HepG2 (cell line): ENCODE measurements around the gene RNF149. TPM values are rescaled to one million over a fixed set of nuclear protein-coding genes. Genes with fewer than 3 reads are reported as not detected.

Experiments
- GABPA ChIP-seq, 2 experiments: IDR thresholded peaks; 2 replicates each; pipeline ENCODE4 v1.6.1; 2011 to 2016; ENCODE audit warnings: low read depth in 2 of 2, low read length in 1 of 2, missing biosample characterization in 1 of 2, missing genetic modification characterization in 1 of 2
- IRX3 ChIP-seq: sonication (generic); formaldehyde crosslinking; IDR thresholded peaks from 2 replicates; pipeline ENCODE4 v1.8.1; 2023; ENCODE audit warnings: mild to moderate bottlenecking, low read depth, missing genetic modification reagents, borderline replicate concordance
- KDM4B ChIP-seq: sonication (generic); formaldehyde crosslinking; IDR thresholded peaks from 2 replicates; pipeline ENCODE4 v1.4.0; 2020; ENCODE audit warnings: missing genetic modification reagents
- MIXL1 ChIP-seq: IDR thresholded peaks from 2 replicates; pipeline ENCODE4 v1.6.1; 2016
- PAWR ChIP-seq: sonication (generic); formaldehyde crosslinking; IDR thresholded peaks from 2 replicates; pipeline ENCODE4 v1.4.0; 2020; ENCODE audit warnings: missing genetic modification reagents, mild to moderate bottlenecking, borderline replicate concordance
- RARA ChIP-seq: IDR thresholded peaks from 2 replicates; pipeline ENCODE4 v1.6.1; 2016; ENCODE audit warnings: missing genetic modification reagents, missing compliant biosample characterization
- TEAD3 ChIP-seq: optimal IDR thresholded peaks from 2 replicates; pipeline ENCODE3; 2016; ENCODE audit warnings: borderline replicate concordance
- TGIF2 ChIP-seq: IDR thresholded peaks from 2 replicates; pipeline ENCODE4 v1.6.1; 2016; ENCODE audit warnings: control low read depth, missing compliant biosample characterization
- TMF1 ChIP-seq: sonication (generic); formaldehyde crosslinking; IDR thresholded peaks from 2 replicates; pipeline ENCODE4 v1.8.1; 2022; ENCODE audit warnings: low read depth, missing genetic modification reagents
- ZNF12 ChIP-seq: sonication (generic); formaldehyde crosslinking; IDR thresholded peaks from 2 replicates; pipeline ENCODE4 v1.5.0; 2020; ENCODE audit warnings: missing genetic modification reagents
- ZNF501 ChIP-seq: sonication (generic); formaldehyde crosslinking; IDR thresholded peaks from 2 replicates; pipeline ENCODE4 v1.5.1; 2020; ENCODE audit warnings: mild to moderate bottlenecking, moderate library complexity, missing genetic modification reagents
- polyA plus RNA-seq, 8 experiments: library from polyadenylated mRNA; depleted of rRNA in 3 of 8; stranded (reverse) in 7 of 8; unstranded in 1 of 8; fragments of >200 nt; fragmentation: Illumina TruSeq in 4 of 8; extraction: Trizol in 4 of 8; gene quantifications; 2 replicates each; pipeline versions ENCODE4 v1.2.1 to v1.2.3, GENCODE V29; 2011 to 2016; ENCODE audit warnings: low read depth in 4 of 8, missing spikeins in 1 of 8, mixed read lengths in 1 of 8; ENCODE audit not compliant: insufficient read depth in 1 of 8
- total RNA-seq, 5 experiments: library from RNA; depleted of rRNA; stranded (reverse); fragments of >200 nt; fragmentation: Illumina TruSeq; extraction: Trizol; gene quantifications; 2 replicates each; pipeline ENCODE4 v1.2.3, GENCODE V29; 2016; ENCODE audit warnings: low read depth in 1 of 5
- TF ChIP-seq, protein P1 (sequence below): IDR thresholded peaks from 2 replicates; pipeline ENCODE4 v1.6.1; 2016; ENCODE audit warnings: low read depth, control low read depth
- TF ChIP-seq, protein P2 (sequence below): sonication (generic); IDR thresholded peaks from 2 replicates; pipeline ENCODE4 v1.6.1; 2016; ENCODE audit warnings: low read depth, borderline replicate concordance
- TF ChIP-seq, protein P3 (sequence below): IDR thresholded peaks from 2 replicates; pipeline ENCODE4 v1.4.0; 2020; ENCODE audit warnings: mild to moderate bottlenecking, missing genetic modification reagents
- TF ChIP-seq, protein P4 (sequence below): sonication (generic); formaldehyde crosslinking; IDR thresholded peaks from 2 replicates; pipeline ENCODE4 v1.4.0; 2020; ENCODE audit warnings: mild to moderate bottlenecking, low read depth, missing genetic modification reagents

Gene RNF149
- total and polyA plus RNA-seq, 2 of the 13 experiments (the other 11 are each of a cell fraction or from before 2014, with no cell fraction given): 87.6 to 109 TPM

DNA sequence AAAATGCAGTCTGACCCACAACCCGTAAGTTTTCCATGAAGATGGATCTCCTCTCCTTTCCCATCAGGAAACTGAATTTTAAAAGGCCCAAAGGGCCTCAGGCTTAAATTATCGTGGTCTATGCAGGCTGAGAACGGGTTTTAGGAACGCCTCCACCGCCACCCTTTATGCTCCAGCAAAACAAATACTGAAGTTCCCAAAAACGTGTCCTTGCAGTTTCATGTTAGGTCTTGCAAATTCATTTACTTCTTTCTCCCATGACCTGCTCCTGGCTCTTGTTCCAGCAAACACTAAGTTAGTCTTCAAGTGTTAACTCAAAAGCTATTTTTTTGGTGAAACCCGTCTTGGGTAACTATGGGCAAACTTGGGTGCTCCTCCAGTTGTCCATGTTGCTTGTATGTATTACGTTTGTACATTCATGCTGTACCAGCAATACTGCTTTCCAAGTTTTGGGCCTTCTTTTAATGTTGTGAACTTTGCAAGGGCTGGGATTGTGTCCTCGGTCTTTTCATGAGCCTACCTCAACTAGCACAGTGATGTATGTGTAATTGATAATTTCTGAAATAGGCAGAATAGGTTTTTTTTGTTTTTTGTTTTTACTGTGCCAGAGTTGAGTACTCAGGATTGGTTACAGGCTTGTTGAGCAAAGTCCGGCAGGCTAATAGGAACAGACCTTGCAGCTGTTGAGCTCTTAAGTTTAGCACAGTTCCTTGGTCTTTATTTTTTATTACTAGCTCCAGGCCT lies 1.8 kb upstream of the RNF149 start (continued):
- TF ChIP-seq ZNF501 (0 out of 2 replicates have a peak, but pooled peaks have one; percentile 33), TMF1 (no peak), IRX3 (CRISPR knock-in tag) (no peak), MIXL1 (no peak), KDM4B (CRISPR knock-in tag) (0 out of 2 replicates have a peak, but pooled peaks have one; percentile 8), ZNF12 (CRISPR knock-in tag) (no peak), TGIF2 (CRISPR knock-in tag) (0 out of 2 replicates have a peak, but pooled peaks have one; percentile 27), GABPA (IDR thresholded peaks at IDR 0.05; ENCODE audit: low read depth, low read length) (no peak), GABPA (CRISPR knock-in tag; IDR thresholded peaks at IDR 0.05; ENCODE audit: low read depth) (peak; percentile 10; the same call in 1 of the 2 replicates), RARA (CRISPR knock-in tag) (0 out of 2 replicates have a peak, but pooled peaks have one; percentile 9), PAWR (CRISPR knock-in tag) (0 out of 2 replicates have a peak, but pooled peaks have one; percentile 55), TEAD3 (peak; percentile 6)
- TF ChIP-seq, protein P1, sequence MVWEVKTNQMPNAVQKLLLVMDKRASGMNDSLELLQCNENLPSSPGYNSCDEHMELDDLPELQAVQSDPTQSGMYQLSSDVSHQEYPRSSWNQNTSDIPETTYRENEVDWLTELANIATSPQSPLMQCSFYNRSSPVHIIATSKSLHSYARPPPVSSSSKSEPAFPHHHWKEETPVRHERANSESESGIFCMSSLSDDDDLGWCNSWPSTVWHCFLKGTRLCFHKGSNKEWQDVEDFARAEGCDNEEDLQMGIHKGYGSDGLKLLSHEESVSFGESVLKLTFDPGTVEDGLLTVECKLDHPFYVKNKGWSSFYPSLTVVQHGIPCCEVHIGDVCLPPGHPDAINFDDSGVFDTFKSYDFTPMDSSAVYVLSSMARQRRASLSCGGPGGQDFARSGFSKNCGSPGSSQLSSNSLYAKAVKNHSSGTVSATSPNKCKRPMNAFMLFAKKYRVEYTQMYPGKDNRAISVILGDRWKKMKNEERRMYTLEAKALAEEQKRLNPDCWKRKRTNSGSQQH: no peak
- TF ChIP-seq, protein P2, sequence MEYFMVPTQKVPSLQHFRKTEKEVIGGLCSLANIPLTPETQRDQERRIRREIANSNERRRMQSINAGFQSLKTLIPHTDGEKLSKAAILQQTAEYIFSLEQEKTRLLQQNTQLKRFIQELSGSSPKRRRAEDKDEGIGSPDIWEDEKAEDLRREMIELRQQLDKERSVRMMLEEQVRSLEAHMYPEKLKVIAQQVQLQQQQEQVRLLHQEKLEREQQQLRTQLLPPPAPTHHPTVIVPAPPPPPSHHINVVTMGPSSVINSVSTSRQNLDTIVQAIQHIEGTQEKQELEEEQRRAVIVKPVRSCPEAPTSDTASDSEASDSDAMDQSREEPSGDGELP: peak; percentile 9; the same call in 1 of the 2 replicates
- TF ChIP-seq, protein P3, sequence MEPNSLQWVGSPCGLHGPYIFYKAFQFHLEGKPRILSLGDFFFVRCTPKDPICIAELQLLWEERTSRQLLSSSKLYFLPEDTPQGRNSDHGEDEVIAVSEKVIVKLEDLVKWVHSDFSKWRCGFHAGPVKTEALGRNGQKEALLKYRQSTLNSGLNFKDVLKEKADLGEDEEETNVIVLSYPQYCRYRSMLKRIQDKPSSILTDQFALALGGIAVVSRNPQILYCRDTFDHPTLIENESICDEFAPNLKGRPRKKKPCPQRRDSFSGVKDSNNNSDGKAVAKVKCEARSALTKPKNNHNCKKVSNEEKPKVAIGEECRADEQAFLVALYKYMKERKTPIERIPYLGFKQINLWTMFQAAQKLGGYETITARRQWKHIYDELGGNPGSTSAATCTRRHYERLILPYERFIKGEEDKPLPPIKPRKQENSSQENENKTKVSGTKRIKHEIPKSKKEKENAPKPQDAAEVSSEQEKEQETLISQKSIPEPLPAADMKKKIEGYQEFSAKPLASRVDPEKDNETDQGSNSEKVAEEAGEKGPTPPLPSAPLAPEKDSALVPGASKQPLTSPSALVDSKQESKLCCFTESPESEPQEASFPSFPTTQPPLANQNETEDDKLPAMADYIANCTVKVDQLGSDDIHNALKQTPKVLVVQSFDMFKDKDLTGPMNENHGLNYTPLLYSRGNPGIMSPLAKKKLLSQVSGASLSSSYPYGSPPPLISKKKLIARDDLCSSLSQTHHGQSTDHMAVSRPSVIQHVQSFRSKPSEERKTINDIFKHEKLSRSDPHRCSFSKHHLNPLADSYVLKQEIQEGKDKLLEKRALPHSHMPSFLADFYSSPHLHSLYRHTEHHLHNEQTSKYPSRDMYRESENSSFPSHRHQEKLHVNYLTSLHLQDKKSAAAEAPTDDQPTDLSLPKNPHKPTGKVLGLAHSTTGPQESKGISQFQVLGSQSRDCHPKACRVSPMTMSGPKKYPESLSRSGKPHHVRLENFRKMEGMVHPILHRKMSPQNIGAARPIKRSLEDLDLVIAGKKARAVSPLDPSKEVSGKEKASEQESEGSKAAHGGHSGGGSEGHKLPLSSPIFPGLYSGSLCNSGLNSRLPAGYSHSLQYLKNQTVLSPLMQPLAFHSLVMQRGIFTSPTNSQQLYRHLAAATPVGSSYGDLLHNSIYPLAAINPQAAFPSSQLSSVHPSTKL (CRISPR knock-in tag): peak; percentile 14; the same call in 1 of the 2 replicates
- TF ChIP-seq, protein P4, sequence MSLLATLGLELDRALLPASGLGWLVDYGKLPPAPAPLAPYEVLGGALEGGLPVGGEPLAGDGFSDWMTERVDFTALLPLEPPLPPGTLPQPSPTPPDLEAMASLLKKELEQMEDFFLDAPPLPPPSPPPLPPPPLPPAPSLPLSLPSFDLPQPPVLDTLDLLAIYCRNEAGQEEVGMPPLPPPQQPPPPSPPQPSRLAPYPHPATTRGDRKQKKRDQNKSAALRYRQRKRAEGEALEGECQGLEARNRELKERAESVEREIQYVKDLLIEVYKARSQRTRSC (CRISPR knock-in tag): no peak
